ENCODE measurements around the gene TCF3. TPM values are rescaled to one million over a fixed set of nuclear protein-coding genes. Genes with fewer than 3 reads are reported as not detected.
A peak's percentile ranks its signal among the peaks of the same experiment; 100 is the strongest.
"Not testable (repeated sequence)": the region's sequence is repeated elsewhere in the genome, so short reads cannot be mapped to it uniquely, and the experiment has no call there.

Gene TCF3
- total and polyA plus RNA-seq, 7 donors = 20.1 to 33.8 (median 24.6) TPM

- DNase-seq (peak in 1 of 2 donors; percentile 39), ATAC-seq (peak in 1 of 4 donors; percentile 21)
- H3K4me3 ChIP-seq = no peak overlapping the region
- H3K36me3 ChIP-seq (ENCODE audit: insufficient read depth in 1 of 2, low read depth in 1 of 2) = no peaks in the 10 kb centered on the region
- H3K27ac ChIP-seq = no peak overlapping the region
- WGBS, 3 donors = 2 to 3% (median 3%) methylated on average over 20 to 21 of the region's 21 CpGs
- TF ChIP-seq, protein P1, sequence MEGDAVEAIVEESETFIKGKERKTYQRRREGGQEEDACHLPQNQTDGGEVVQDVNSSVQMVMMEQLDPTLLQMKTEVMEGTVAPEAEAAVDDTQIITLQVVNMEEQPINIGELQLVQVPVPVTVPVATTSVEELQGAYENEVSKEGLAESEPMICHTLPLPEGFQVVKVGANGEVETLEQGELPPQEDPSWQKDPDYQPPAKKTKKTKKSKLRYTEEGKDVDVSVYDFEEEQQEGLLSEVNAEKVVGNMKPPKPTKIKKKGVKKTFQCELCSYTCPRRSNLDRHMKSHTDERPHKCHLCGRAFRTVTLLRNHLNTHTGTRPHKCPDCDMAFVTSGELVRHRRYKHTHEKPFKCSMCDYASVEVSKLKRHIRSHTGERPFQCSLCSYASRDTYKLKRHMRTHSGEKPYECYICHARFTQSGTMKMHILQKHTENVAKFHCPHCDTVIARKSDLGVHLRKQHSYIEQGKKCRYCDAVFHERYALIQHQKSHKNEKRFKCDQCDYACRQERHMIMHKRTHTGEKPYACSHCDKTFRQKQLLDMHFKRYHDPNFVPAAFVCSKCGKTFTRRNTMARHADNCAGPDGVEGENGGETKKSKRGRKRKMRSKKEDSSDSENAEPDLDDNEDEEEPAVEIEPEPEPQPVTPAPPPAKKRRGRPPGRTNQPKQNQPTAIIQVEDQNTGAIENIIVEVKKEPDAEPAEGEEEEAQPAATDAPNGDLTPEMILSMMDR (IDR thresholded peaks at IDR 0.05) = no peak
- H3K4me1 ChIP-seq = peaks cover 8% of the 10 kb centered on the region
- intact Hi-C loops (cut with DNase I) = no loop called here
- H3K9me3 ChIP-seq = no peaks in the 10 kb centered on the region
- H3K27me3 ChIP-seq (ENCODE audit: insufficient read depth in 3 of 3, low read length in 2 of 3) = peaks cover 0 to 72% (median 20%) of the 10 kb centered on the region in 3 donors
These were observed 16.3 kb upstream of the TCF3 start for GRCh38 chr19:1668486-1669270.

- Histone ChIP-seq H3K36me3 (ENCODE audit: insufficient read depth in 1 of 2, low read depth in 1 of 2) (no peaks in the 10 kb centered on the region), H3K27me3 (ENCODE audit: insufficient read depth in 3 of 3, low read length in 2 of 3) (peaks cover 0 to 67% (median 15%) of the 10 kb centered on the region in 3 donors), H3K4me3 (no peak overlapping the region), H3K27ac (no peak overlapping the region), H3K4me1 (peaks cover 8% of the 10 kb centered on the region), H3K9me3 (no peaks in the 10 kb centered on the region)
- intact Hi-C loops (cut with DNase I) = no loop called here
- DNase-seq (no peak), ATAC-seq (no peak)
- WGBS, 3 donors = 14 to 25% (median 19%) methylated on average over 2 of the region's 2 CpGs
- TF ChIP-seq, protein P1 (IDR thresholded peaks at IDR 0.05) = no peak
These were observed 15.7 kb upstream of the TCF3 start for GRCh38 chr19:1668048-1668485.

GRCh38 chr19:1665565-1666047 is 13.2 kb upstream of the TCF3 start:
- no peak for DNase-seq
- no peak overlapping the region for H3K27ac ChIP-seq
- intact Hi-C loops (cut with DNase I) = no loop called here
- 52 to 70% (median 61%) methylated on average over 12 of the region's 12 CpGs for WGBS, 3 donors
- H3K9me3 ChIP-seq = no peaks in the 10 kb centered on the region
- TF ChIP-seq, protein P1 (IDR thresholded peaks at IDR 0.05) = no peak
- H3K4me3 ChIP-seq = no peak overlapping the region
- ATAC-seq = peak in 1 of 4 donors; percentile 19
- peaks cover 0 to 42% (median 10%) of the 10 kb centered on the region in 3 donors for H3K27me3 ChIP-seq (ENCODE audit: insufficient read depth in 3 of 3, low read length in 2 of 3)
- H3K4me1 ChIP-seq = no peaks in the 10 kb centered on the region
- no peaks in the 10 kb centered on the region for H3K36me3 ChIP-seq (ENCODE audit: insufficient read depth in 1 of 2, low read depth in 1 of 2)

GRCh38 chr19:1663852-1664251 is 11.4 kb upstream of the TCF3 start:
- ATAC-seq (no peak), DNase-seq (no peak)
- WGBS, 3 donors = 64 to 80% (median 77%) methylated on average over 13 of the region's 13 CpGs
- Histone ChIP-seq H3K4me1 (no peaks in the 10 kb centered on the region), H3K27ac (no peak overlapping the region), H3K9me3 (no peaks in the 10 kb centered on the region), H3K27me3 (ENCODE audit: insufficient read depth in 3 of 3, low read length in 2 of 3) (peaks cover 0 to 33% (median 10%) of the 10 kb centered on the region in 3 donors), H3K36me3 (ENCODE audit: insufficient read depth in 1 of 2, low read depth in 1 of 2) (no peaks in the 10 kb centered on the region), H3K4me3 (no peak overlapping the region)
- TF ChIP-seq, protein P1 (IDR thresholded peaks at IDR 0.05) = no peak
- intact Hi-C loops (cut with DNase I) = no loop called here

GRCh38 chr19:1663227-1663626 is 10.8 kb upstream of the TCF3 start:
- H3K9me3 ChIP-seq; H3K4me1 ChIP-seq; ATAC-seq; H3K36me3 ChIP-seq (ENCODE audit: insufficient read depth in 1 of 2, low read depth in 1 of 2); H3K27ac ChIP-seq; DNase-seq; intact Hi-C loops (cut with DNase I); H3K4me3 ChIP-seq: not testable (repeated sequence)
- 84 to 90% (median 87%) methylated on average over 6 to 7 of the region's 7 CpGs for WGBS, 3 donors
- peaks cover 0 to 31% (median 8%) of the 10 kb centered on the region in 3 donors for H3K27me3 ChIP-seq (ENCODE audit: insufficient read depth in 3 of 3, low read length in 2 of 3)

Data from psoas muscle (tissue), 8 donors.